ENCODE results near the gene CACNA2D3.

The CACNA2D3 gene

GRCh38 chr3:54642147-54642546 lies 519.8 kb downstream of the CACNA2D3 start:
- no peak for DNase-seq

GRCh38 chr3:54647721-54648120 lies 525.4 kb downstream of the CACNA2D3 start:
- no peak for DNase-seq

DNA sequence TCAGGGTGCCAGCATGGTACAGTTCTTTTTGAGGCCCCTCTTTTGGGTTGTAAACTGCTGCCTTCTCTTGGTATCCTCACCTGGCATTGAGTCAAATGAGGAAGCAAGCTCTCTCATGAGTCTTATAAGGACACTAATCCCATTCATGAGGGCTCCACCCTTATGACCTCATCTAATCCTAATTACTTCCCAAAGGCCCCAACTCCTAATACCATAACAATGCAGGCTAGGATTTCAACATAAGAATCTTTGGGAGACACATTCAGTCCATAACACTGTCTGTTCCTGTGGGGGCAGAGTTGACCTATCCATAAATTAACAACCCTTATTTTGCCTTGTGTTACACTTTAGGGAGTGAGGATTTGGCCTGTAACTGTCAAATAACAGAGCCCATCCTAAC lies 527.2 kb downstream of the CACNA2D3 start:
- no peak for DNase-seq

GRCh38 chr3:54653456-54654195 lies 531.3 kb downstream of the CACNA2D3 start:
- no peak for DNase-seq

DNA sequence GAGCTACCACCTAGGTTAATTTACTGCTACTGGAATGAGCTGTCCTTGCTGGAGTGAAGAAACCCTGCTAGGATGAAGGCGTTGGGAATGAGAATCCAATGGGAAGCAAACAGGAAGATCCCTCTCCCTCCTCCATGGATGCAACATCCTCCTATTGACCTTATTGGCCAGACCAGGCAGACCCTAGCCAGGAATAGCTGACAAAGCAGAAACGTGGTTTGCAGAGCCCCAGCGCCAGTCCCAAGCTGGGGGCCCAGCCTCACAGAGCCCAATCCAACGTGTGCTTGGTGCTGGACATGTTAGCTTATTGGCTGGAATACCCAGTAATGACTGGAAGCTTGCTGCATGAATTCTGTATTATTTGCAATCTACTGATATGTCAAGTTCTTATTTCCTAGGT lies 532.4 kb downstream of the CACNA2D3 start:
- no peak for DNase-seq

GRCh38 chr3:54659347-54659746 lies 537.0 kb downstream of the CACNA2D3 start:
- no peak for DNase-seq

GRCh38 chr3:54660714-54661132 lies 538.4 kb downstream of the CACNA2D3 start:
- no peak for DNase-seq

DNA sequence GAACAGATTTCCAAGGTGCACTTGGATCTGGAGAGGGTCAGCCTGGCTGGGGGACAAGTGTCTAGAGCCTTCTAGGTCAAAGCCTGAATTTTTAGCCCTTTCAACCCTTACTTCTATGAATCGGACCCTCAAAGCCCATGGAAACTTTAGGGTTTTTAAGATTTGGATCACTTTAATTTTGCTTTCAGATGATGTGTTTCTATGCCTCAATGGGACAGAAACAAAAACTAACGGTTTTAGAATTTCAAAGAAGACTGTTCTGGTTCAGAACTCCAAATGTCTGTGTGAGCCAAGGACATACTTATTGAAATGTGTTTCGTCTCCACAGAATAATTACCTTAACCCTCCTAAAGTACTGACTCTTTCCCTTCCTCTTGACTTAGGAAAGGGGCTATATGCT lies 538.8 kb downstream of the CACNA2D3 start:
- DNase-seq, result no peak

- no peak for DNase-seq
Observed at GRCh38 chr3:54663501-54664011, 541.2 kb downstream of the CACNA2D3 start.

- no peak for DNase-seq
Observed at GRCh38 chr3:54665016-54665600, 542.8 kb downstream of the CACNA2D3 start.

DNA sequence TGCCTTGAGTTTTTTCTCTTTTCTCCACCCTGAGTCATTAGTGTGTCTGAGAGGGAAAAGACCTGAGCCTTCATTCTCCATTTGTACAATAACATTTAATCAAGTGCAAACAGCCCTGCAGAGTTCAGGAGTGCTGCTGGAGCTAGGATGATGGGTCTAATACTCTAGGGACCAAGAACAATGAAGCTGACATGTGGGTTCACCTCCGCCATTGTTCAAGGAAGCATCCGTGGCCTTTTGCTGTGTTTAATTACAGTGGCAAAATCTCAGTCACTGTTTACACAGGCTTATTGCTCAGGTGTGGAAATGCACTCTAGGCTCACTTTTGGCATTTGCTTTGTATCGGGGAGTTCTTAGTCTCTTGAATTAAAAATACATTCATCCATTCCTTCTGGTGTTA lies 545.9 kb downstream of the CACNA2D3 start:
- DNase-seq, result no peak

DNA sequence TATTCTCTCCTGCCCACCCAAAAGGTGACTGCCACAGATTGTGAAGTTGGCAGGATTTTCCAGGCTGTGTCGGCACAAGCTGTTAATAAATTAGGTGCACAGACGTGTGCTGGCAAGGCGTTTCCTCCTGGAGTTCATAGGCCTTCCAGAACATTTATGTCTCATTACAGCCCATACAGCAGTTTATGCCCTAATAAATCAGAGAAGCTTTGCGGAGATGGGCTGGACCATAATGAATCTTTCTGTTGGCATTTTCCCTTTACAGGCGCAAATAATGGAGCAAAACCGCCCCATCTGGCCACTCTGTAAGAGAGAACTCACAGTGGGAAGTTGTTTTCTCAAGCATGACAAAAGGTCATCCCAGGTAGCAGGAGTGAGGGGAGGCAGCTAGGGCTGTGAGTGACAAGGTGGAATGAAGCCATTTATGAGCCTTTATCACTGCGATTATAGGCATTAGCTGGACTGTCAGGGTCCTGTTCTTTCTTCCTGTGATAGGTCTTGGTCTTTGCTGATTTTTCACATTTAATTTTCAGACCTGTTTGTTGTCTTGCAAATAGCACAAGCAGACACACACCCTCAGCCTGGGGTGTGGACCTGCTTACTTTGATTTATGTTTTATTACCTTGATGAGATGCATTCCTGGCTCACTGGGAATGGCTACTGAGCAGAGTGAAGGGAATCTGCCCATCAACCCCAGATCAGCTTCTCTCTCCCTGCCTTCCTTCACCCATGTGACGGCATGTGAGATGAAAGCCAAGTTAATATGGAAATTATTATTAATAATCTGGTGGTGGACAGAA lies 548.0 kb downstream of the CACNA2D3 start:
- DNase-seq, result peak; percentile 49

DNA sequence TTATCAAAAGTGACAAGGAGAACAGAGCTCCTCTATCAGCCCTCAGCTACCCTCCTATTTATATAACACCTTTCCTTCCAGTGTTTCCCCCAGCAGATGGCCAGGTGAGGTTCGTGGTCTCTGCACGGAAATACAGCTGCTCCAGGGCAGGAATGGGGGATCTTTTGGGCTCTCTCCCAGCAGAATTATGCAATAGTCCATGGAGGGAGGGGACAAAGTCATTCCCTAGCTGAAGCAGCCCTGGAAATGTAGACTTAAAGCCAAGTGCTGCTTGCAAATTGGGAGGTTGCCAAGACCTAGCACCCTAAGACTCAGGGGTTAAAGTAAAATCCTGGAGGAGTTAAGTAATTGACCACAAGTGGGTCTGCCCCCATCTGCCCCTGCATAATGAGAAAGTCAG lies 549.2 kb downstream of the CACNA2D3 start:
- no peak for DNase-seq

DNA sequence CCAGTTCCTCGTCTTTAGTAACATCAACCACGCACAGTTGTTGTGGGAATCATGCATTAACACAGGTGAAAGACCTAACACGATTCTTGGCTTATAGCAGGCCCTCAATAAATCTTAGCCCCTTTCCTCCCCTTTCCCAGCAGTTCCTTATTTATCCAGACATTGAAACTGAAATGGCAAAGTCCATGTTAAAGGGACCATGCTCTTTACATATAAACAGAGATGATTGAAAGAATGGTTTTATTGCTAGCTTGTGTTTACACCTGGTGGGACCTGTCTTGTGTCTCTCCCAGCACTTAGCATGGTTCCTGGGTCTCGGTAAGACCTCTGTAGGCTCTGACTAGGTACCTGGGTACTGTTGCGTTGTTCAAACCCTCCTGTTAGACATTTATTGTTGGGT lies 553.7 kb downstream of the CACNA2D3 start:
- DNase-seq, result no peak

DNA sequence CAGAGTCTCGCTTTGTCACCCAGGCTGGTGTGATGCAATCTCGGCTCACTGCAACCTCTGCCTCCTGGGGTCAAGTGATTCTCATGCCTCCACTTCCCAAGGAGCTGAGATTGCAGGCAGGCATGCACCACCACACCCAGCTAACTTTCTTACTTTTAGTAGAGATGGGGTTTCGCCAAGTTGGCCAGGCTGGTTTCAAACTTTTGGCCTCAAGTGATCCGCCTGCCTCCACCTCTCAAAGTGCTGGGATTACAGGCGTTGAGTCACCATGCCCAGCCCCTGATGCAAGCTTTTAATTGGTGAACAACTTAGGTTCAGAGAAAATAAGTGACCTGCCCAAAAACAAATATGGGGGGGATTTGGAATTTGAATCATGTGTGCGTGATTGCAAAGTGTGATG lies 559.4 kb downstream of the CACNA2D3 start:
- no peak for DNase-seq

DNA sequence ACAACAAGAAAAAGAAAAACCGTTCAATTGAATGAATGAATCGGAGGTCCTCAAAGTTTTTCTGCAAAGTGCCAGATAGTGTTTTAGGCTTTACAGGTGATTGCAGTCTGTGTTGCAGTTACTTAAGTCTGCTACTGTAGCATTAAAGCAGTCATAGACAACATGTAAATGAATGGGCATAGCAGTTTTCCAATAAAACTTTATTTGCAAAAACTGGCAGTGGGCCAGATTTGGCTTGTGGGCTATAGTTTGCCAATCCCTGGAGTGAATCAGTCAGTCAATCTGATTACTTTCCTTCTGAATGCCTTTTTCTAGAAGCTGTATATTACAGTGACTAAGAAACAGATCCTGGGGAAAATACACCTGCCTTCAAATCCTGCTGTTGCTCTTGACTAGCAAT lies 562.9 kb downstream of the CACNA2D3 start:
- no peak for DNase-seq

DNA sequence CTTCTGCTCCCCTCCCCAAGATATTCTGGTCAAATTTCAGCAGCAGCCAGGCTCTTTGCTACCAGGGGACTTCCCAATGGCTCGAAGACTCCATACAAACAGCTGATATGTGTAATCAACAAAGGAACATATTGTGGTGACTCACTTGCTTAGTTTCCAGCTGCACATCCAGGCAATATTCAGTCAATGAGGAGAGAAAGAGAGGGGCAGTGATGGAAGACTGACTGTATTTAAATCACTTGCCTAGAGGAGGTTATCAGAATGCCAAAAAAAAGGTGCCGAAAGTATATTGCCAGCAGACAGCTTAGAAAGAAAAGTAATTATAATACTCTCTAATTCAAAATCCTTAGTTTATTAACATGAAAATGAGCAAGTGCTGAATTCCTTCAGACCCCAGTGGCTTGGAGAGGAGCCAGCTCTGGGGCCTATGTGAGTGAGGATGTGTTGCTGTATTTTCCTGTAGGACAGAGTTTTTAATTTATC lies 569.0 kb downstream of the CACNA2D3 start:
- DNase-seq, result no peak

DNA sequence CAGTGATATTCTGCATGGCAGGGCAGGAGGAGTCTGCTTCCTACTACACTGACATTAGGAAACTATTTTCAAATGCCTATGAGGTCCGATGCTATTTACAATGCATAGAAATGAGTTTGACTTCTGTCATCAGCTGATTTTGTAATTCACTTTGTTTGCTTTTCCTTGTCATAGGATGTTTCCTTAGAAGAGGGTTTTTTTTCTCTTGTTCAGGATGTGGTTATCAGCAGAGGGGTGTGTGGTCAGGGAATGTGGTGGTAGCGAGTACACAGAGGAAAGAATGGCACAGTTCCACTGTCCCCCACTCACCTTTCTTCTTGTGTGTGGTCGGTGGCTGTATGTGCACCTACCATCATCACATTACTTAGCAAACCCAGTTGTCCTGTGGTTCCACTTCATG lies 574.0 kb downstream of the CACNA2D3 start:
- DNase-seq, result no peak

GRCh38 chr3:54698054-54698453 lies 575.7 kb downstream of the CACNA2D3 start:
- DNase-seq, result no peak

- DNase-seq, result no peak
Observed at GRCh38 chr3:54703923-54704322, 581.6 kb downstream of the CACNA2D3 start.

DNA sequence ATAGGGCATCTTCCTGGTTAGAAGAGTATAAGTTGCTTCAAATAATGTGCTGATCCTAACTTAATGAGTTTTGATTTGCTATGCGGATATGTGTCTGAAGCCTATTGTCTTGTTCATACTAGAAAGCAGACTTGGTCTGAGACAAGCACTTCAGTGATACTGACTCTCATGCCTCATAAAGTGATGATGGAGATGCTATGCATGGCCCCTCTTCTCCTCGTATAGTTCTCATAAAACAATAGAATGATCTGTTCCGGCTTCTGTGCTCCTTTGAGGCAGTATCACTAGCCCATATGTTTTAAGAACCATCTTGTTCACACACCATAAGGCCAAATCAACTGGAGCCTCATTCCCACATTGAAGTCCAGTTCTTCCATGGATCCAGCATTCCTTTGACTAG lies 583.4 kb downstream of the CACNA2D3 start:
- no peak for DNase-seq

GRCh38 chr3:54706738-54707137 lies 584.4 kb downstream of the CACNA2D3 start:
- no peak for DNase-seq

- no peak for DNase-seq
Observed at GRCh38 chr3:54709785-54710184, 587.4 kb downstream of the CACNA2D3 start.

DNA sequence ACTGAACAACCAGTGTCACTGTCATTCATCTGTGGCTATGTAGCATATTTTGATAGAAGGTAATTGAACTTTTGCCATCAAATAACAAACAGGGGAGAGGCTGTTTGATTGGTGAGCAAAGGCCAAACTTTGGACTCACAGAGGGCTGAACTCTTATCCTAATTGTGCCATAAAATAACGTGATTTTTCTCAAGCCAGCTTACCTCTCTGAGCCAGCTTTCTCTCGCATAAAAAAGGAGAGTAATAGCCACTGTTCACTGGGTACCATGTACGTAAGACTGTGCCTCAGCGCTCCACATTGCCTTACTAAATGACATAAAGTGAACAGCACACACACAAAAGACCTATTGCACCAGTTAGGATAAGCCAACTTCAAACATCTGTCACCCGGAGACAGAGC lies 588.6 kb downstream of the CACNA2D3 start:
- DNase-seq, result no peak
